GM18867 (cell line): Measurements from ENCODE around the gene ATXN1.

Experiments
- ATAC-seq: cut with Tn5 transposase; IDR thresholded peaks from one replicate; pipeline ENCODE4 v1.9.1; 2021; ENCODE audit warnings: mild to moderate bottlenecking, moderate library complexity; ENCODE audit not compliant: unreplicated experiment

The ATXN1 gene

DNA sequence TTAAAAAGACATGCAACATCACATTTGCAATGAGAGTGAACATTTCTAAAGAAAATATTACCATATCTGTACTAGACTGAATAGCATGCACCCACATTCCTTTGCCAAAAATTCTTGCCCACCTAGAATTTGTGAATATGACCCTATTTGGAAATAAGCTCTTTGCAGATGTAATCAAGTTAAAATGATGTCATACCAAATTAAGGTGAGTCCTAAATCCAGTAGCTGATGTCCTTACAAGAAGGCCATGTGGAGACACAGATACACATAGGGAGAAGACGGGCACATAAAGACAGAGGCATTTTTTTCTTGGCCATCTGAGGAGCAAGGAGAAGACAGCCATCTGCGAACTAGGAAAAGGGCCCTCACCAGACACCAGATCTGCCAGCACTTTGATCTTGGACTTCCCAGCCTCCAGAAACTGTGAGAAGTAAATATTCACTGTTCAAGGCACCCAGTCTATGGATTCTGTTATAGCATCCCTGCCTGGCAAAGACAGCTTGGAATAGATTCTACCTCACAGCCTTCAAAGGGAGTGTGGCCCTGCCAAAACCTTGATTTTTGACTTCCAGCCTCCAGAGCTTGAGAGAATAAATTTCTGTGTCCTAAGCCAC is 22.8 kb upstream of the ATXN1 start:
- no peak for ATAC-seq

DNA sequence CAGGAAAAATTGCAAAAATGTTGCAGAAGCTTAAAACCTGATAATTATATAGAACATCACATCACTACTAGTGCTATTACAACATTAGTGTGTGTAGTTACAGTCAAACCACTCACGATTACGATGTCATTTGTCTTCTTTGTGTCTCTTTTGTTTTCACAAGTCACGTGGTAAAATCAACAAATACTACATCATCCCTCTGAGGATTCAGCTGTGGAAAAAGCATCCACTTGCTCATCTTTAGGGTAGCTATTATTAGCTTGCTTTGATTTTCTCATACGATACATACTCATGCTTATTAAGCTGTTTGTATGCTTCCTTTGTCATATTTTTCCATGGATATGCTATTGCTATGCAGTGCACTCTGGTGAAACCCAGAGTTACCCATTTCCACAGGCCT is 22.2 kb upstream of the ATXN1 start:
- no peak for ATAC-seq

DNA sequence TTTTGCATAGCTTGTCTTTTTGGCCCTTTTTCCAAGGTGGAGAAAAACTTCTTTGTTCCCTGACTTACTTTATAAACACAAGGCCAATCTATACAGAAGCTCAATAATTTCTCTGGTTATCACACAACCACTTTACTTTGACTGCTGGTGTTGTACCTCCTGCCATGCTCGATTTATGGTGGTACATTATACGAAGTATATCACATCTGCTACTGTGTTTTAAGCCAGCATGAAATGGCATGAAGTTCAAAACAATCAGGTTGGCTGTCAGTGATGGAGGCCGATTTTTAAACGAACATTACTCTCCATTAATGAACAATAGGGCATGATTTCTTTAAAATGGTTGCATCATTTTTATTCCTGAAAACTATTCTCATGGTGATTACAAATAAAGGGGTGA is 21.0 kb upstream of the ATXN1 start:
- ATAC-seq, result no peak

DNA sequence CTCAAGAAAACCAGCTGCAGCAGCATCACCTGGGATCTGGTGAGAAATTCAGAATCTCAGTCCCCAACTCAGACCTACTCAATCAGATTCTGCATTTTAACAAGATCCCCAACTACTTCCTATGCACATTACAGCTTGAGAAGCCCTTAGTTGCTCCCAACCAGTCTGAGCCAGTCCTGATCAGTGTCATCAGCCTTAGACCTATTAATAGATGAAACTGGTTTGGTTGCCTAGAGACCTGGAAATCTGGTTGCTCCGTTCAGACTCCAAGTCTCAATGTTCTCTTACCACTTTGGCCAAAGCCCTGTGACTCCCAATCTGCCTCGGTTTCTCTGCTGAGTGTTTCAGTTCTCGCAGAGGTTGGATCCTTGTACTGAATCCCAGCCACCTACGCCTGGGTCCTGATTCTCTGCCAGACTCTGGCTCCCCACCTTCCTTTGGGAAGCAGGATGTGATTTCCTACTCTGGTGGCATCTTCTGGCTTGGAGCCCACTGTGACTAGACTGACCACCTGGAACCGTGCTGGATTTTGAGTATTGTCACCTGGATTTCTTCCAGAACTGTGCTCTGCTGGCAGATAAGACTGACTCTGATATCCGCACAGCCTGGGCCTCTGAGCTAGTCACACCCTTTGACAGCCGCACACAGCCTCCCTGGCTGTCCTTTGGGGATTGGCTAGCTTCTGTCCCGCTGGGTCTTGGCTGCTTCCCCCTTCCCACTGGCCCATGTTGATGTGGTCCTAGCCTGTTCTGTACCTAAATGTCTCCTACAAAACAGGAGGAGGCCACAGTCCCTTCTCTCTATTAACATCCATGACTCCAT is 20.3 kb upstream of the ATXN1 start:
- ATAC-seq, result no peak

DNA sequence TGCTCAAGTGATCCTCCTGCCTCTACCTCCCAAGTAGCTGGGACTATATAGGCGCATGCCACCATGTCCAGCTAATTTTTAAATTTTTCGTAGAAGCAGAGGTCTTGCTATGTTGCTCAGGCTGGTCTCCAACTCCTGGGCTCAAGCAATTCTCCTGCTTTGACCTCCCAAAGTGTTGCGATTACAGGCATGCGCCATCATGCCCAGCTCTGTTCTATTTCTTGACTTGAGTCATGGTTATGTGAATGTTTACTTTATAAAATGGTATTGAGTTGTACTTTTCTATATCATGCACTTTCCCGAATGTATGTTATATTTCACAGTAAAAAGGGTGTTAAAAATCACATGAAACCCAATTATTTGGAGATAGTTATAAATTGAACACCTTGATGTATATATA is 17.3 kb upstream of the ATXN1 start:
- ATAC-seq, result no peak

DNA sequence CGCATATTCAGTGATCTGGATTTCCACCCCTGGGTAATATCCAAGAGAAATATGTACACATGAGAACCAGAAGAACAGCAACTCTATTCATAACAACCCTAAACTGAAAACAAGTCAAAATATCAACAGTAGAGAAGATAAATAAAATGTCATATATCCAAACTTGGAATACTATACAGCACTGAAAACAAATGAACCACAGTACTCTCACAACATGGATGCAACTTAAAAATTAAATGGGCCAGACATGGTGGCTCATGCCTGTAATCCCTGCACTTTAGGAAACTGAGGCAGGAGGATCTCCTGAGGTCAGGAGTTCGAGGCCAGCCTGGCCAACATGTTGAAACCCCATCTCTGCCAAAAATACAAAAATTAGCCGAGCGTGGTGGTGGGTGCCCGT is 16.5 kb upstream of the ATXN1 start:
- ATAC-seq, result no peak

DNA sequence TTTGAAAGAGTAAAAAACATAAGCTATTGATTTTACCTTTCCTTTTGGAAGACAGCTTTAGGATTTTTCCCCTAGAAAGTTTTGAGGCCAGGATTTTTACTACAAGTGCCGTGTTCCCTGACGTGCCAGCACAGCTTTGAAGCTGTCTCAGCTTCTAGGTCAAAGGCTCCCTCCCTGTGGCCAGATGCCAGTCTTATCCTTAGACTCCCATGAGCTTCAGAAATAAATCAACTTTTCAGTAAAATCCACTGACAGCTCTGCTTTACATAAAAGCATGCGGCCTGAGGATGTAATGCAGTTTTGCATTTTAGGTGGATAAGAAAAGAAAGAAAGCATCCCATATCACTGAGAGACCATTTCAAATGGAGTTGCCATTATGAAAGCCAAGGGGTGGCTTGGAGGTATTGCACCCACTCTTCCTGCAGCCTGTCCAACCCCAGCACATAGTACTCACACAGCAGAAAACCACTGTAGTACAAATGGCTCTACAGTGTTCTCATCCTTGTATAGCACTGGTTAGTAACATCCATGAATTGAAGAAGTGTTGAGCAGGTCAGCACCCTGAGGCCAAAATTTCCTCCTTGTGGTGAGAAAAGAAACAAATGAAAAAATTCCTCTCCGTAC is 15.2 kb upstream of the ATXN1 start:
- ATAC-seq, result no peak

DNA sequence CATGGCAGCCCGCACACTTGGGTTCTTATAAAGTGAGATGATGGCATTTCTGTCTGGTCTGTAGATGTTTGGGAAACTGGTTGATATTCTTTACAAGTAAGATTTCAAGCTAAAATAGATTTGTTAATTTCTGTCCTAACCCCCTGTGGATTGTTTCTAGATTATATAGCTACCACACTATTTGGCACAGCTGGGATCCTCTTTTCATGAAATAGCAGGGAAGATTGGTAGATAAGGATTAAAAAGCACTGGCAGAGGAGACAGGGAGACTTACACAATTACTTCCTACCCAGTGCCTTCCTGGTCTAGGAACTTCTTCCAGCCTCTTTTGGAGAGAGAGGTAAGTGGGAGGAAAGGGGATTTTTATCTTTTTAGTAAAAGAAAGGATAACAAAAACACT is 13.2 kb upstream of the ATXN1 start:
- no peak for ATAC-seq

DNA sequence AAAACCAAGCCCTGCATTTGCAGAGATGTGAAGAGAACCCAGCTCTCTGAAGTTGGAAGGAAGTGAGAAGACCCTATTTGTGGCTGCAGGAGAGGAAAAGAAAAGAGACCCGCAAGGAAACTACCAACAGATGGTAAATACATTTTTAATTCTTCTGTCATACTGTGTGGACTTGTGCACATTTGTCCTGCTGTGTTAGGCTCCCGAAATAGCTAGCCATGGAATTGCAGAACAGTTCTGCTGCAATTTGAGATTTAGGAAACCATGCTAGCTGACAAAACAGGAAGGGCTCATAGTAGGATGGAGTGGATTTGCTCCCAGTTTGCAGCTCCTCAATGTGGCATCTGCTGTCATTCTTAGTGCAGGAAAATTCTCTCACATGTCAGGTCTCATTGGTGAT is 12.1 kb upstream of the ATXN1 start:
- ATAC-seq, result no peak

DNA sequence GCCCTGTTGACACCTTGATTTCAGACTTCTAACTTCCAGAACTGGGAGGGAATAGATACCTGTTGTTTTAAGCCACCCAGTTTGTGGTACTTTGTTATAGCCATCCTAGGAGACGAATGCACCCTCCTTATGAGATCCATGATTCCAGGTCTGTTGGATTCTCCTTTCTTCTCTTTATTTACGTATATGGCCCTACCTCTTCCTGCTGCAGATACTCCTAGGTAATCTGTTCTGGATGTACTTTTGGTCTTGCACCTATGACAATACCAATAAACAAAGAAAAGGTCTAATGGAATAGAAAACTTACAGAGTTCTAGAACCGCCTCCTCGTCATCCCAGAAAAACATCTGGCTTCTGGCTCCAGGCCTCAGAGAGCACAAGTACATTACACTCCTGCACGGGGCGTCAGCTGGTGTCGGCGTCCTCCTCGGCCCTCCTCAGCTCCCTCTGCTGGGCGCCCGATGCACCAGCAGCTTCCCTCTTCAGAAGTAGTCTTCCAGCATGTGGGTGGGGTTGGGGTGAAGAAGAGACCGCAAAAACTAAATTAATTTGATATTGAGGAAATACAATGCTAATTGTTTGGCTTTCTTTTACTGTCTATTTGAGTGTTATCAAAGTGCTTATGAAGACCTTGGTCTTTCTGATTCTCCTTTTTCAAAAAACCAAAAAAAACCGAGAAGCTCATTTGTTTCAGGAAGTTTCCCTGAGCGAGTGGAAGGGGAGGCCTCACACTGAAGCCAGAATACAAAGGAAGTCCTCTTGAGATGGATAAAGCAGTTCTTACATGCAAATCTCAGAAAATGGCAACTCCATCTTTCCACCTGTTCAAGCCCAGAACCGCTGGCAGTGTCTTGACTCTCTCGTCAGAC is 9.7 kb upstream of the ATXN1 start:
- peak; percentile 86 for ATAC-seq

DNA sequence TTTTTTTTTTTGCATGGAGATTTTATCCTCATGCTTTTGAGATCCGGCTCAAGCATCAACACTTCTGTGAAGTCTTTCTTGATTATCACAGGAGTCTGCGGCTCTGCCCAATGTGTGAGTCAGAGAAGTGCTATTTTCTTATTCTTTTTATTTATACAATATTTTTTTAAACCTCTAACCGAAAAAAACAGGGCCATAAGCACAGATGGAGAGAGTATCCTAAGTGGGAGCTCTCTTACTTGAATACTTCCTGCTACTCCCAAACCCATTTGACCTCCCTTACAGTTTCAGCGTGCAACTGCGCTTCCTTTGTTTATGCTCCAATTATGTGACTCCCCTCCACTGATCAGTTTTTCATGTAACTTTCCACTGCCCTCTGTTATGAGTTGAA is 8.7 kb upstream of the ATXN1 start:
- ATAC-seq, result no peak

DNA sequence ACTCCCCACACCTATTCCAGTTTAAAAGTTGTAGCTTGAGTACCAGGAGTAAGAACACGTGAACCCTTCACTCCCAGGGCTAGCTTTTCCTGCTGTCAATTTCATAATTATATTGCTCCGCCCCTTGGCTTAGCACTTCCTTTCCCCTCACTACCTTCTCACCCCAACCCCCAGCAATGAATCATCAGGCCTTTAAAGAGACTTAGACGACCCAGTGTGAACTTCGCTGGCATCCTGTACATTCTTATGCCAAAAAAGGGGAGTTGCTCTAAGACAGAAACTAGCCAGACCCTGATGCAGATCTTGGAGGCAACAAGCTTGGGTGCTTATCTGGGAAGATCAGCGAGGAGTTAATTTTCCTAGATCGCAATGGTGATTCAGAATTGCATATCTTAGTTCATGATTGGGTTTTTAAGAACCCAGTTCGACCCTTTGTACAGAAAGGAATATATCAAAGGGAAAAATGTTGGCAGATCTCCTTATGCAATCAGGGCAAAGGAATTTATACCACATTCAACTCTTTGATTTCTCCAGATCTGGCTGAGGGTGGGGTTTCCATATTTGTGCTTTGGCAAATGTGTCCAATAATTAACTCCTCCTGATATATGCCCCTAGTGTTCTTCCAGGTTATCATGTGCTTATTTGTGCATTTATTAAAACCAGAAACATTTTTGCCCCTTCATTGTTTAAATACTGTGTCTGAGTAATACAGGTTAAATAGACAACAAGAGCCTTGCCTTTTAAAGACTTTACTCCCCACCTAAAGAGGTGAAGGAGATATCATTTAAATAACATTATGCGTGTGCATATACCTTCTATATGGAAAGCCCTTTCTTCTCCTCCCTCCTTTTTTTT is 8.1 kb upstream of the ATXN1 start:
- ATAC-seq, result no peak

DNA sequence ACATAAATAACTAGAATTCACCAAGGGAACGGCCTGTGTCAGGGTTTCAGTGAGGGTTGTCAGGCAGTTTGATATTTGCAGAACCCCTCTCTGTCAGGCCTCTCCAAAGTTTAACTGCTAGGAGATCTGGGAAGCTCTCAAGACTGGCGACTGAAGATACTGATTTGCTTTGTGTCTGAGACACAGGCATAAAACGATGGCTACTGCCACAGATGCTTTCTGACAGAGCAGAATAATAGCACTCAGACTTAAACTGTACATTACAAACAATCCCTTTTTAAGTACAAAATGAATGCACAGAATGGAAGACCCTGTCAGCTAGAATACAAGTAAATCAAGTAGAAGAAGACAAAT is 7.2 kb upstream of the ATXN1 start:
- ATAC-seq, result no peak

DNA sequence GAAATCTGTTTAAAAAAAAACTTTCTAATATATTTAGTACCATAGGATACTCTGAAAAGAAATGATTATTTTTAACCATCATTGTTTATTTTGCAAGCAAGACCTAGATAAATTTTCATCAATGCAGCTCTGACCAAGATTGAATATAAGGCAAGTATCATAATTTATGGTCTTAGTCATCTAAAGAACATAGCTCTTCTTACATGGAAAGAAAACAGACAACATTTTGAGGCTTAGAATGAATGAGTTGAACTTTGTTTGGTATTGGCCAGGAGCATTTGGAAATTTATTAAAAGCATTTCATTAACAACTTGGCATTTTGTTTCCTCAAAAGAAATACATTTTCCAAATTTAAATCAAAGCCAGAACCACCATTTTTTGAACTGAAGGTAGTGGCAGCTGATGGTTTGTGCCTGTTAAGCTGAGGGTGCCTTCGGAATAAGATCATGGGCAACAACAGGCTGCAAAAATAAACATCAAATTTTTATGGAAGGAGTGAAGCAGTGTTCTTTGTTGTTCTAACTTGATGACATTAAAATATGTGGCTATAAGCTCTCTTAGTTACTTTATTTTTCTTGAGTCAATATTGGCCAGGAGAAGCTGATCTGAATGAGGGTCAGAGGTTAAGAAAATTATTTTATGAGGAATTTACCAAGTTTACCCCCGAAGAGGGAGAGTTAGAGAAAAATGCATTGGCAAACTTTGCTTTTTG is 6.7 kb upstream of the ATXN1 start:
- ATAC-seq, result no peak

DNA sequence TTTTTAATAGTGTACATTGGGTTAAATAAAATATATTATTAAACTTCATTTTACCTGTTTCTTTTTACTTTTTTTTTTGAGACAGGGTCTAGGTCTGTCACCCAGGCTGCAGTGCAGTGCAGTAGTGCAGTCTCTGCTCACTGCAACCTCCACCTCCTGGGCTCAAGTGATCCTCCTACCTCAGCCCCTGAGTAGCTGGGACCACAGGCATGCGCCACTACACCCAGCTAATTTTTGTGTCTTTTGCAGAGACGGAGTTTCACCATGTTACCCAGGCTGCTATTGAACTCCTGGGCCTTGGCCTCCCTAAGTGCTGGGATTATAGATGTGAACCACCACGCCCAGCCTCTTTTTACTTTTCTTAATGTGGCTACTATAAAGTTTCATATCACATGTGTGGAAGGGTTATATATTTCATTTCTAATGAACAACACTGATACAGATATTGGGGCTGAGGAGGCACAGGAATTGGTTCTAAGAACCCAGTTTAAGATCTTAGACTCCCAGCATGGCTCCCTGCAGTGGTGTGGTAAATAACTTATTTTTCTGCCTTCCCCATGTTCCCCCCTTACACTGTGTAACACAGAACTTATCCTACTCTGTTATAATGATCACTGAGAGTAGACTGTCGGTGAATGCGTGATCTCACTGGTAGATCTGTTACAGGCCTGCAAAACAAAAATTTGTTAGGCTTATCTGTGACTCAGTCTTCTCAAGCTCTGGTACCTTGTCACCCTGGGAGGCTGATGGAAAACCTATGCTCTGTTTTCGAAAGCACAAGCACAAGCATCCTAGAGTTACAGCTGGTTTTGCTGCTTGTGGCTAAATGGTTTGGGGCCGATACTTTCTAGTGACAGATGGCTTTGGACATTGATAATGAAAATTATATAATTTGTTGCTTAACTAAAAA is 5.8 kb upstream of the ATXN1 start:
- no peak for ATAC-seq

DNA sequence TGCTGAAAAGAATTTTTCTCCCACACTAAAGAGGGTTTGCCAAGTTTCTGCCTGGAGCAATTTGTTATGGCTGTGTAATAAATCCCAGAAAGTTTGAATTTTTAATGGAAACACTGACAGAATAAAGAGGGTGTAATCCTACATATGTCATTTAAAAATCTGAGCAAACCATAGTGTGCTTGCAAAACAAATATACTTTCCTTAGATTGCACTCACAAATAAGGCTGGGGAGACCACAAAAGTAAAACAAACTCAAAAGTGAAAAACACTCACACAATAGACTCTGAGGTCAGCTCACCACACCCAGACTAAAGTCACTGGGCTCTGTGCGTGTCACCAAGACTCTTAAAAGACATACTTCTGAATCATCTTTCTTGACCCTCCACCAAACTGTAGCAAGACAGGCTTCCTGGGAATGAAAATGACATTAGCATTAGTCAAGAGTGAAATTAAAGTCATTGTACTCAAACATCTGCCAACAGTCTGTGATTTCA is 4.8 kb upstream of the ATXN1 start:
- no peak for ATAC-seq

DNA sequence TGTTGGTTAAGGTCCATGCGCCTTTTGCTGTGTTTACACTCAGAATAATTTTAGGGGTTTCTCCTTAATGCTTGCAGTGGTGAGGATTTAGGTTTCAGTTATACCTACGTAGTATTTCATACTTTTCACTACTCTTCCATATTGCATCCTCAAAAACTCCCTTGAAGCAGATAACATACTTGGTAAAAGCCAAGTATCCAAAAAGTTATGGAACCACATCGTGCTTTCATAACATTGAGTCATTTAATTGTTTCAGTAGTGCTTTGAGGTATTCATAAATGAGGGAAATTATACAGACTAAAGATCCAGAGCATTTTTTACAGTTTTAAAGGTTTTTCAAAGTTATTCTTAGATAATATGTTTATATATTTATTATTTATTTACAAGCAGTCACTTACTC is 4.0 kb upstream of the ATXN1 start:
- ATAC-seq, result no peak

DNA sequence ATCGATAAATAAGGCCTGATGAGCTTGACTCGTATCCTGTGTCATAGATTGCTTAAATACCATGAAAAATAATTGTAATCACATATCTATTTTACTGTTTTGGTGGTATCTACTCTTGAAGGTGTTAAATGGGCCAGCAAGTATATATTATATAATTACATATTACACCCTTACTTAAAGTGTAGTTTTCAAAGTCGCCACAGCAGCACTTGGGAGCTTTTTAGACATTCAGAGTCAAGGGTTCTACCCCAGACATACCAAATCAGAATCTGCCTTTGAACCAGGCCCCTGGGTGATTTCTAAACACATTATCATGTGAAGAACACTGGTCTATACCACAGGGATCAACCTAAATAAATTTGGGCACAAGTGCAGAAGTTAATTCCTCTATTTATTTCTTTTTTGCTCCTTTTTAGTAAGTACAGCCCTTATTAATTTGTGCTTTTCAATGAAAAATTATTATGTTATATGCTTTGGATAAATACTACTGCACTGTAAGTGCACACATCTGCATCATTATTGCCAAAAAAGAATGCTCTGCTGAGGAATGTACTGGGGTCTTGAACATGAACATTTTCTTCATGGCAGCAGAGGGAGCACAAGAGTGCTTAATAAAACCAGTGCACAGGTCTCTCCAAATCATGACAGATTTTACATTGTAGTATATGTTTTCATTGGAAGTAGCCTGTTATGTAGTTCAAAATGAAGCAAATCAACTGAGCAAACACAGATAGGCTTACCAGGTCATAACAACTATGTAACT is 3.1 kb upstream of the ATXN1 start:
- ATAC-seq, result no peak
